GM21360 (cell line): ENCODE results near the gene AFMID.
"Not testable (repeated sequence)": the region's sequence is repeated elsewhere in the genome, so short reads cannot be mapped to it uniquely, and the experiment has no call there.

Experiments used
- ATAC-seq: cut with Tn5 transposase; IDR thresholded peaks from one replicate; pipeline ENCODE4 v1.9.1; 2021; ENCODE audit warnings: mild to moderate bottlenecking, moderate library complexity; ENCODE audit not compliant: unreplicated experiment

The AFMID gene

GRCh38 chr17:78252701-78253635 is 65.8 kb downstream of the AFMID start:
- ATAC-seq: no peak

GRCh38 chr17:78253636-78253945 is 66.4 kb downstream of the AFMID start:
- not testable (repeated sequence) for ATAC-seq

- ATAC-seq: peak; percentile 46
Measured at GRCh38 chr17:78253946-78254672, 66.9 kb downstream of the AFMID start.

- ATAC-seq: no peak
Measured at GRCh38 chr17:78255029-78255656, 68.0 kb downstream of the AFMID start.

- ATAC-seq: no peak
Measured at GRCh38 chr17:78255953-78256706, 69.0 kb downstream of the AFMID start.

GRCh38 chr17:78256707-78257591 is 69.8 kb downstream of the AFMID start:
- no peak for ATAC-seq
